ENCODE data around the gene DNAH14. TPM values are rescaled to one million over a fixed set of nuclear protein-coding genes. Genes with fewer than 3 reads are reported as not detected.
"Not testable (repeated sequence)": the region's sequence is repeated elsewhere in the genome, so short reads cannot be mapped to it uniquely, and the experiment has no call there.

The DNAH14 gene
- polyA plus RNA-seq, 1 experiment, result 11.1 TPM

DNA sequence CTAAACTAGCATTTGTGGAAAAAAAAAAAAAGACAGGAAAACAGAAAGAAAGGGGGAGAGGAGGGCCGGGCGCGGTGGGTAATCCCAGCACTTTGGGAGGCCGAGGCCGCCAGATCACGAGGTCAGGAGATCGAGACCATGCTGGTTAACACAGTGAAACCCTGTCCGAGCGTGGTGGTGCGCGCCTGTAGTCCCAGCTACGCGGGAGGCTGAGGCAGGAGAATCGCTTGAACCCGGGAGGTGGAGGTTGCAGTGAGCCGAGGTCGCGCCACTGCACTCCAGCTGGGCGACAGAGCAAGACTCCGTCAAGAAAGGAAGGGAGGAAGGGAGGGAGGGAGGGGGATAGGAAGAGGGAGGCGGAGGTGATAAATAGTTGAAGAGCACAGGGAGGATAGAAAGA lies 443.7 kb downstream of the DNAH14 start:
- DNase-seq (ENCODE audit: low read depth, low spot score), result no peak
- Histone ChIP-seq H3K9me3 (ENCODE audit: control insufficient read depth, insufficient read depth, low read length) (no peaks in the 10 kb centered on the region; the same call in 1 of the 2 replicates), H3K27me3 (ENCODE audit: control insufficient read depth, insufficient read depth, low read length) (no peaks in the 10 kb centered on the region), H3K4me3 (ENCODE audit: low read depth, low read length) (no peak overlapping the region), H3K27ac (ENCODE audit: low read depth, low read length) (no peak overlapping the region)
- ChIA-PET POLR2A (no interaction called here), CTCF (no interaction called here)
- TF ChIP-seq, protein P1, sequence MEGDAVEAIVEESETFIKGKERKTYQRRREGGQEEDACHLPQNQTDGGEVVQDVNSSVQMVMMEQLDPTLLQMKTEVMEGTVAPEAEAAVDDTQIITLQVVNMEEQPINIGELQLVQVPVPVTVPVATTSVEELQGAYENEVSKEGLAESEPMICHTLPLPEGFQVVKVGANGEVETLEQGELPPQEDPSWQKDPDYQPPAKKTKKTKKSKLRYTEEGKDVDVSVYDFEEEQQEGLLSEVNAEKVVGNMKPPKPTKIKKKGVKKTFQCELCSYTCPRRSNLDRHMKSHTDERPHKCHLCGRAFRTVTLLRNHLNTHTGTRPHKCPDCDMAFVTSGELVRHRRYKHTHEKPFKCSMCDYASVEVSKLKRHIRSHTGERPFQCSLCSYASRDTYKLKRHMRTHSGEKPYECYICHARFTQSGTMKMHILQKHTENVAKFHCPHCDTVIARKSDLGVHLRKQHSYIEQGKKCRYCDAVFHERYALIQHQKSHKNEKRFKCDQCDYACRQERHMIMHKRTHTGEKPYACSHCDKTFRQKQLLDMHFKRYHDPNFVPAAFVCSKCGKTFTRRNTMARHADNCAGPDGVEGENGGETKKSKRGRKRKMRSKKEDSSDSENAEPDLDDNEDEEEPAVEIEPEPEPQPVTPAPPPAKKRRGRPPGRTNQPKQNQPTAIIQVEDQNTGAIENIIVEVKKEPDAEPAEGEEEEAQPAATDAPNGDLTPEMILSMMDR (IDR thresholded peaks at IDR 0.05; ENCODE audit: low read depth, low read length), result no peak

DNA sequence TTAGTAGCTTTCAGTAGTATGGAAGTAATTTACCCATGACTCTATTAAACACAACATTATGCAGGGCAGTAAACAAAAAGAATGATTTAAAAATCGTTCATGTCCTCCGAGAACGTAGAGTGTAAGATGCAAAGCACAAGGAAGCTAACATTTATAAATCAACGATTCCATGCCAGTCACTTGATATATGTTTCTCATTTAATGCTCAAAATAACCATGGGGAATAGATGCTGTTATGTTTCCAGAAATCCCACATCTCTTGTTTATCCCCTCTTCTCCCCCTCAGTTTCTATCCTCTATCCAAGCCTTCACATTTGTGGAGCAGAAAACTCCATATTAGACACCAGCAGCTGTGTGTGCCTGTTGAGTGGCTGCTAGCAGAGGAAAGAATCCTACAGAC lies 445.5 kb downstream of the DNAH14 start:
- Histone ChIP-seq H3K4me3 (ENCODE audit: low read depth, low read length) (no peak overlapping the region), H3K27me3 (ENCODE audit: control insufficient read depth, insufficient read depth, low read length) (no peaks in the 10 kb centered on the region), H3K27ac (ENCODE audit: low read depth, low read length) (no peak overlapping the region), H3K9me3 (ENCODE audit: control insufficient read depth, insufficient read depth, low read length) (no peaks in the 10 kb centered on the region; the same call in 1 of the 2 replicates)
- ChIA-PET POLR2A (no interaction called here), CTCF (no interaction called here)
- no peak for DNase-seq (ENCODE audit: low read depth, low spot score)
- TF ChIP-seq, protein P1 (IDR thresholded peaks at IDR 0.05; ENCODE audit: low read depth, low read length), result no peak

DNA sequence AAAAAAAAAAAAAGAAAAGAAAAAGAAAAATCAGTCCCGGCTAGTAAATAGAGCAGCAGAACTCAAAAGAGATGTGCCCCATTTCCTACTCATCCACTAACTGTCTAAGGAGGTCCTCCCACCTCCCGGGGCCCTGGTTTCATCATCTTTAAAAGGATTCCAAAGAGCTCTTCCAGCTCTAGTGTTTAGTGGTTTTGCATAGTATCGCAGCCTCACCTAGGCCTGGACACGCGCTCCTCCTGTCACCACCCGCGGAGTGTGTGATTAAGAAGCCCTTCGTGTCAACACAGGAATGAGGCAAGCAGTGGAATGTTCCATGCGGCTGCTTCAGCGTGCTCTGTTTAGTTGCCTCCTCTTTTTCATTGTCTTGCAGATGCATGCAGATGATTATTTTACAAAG lies 449.4 kb downstream of the DNAH14 start:
- Histone ChIP-seq H3K9me3 (ENCODE audit: control insufficient read depth, insufficient read depth, low read length) (no peaks in the 10 kb centered on the region; the same call in 1 of the 2 replicates), H3K4me3 (ENCODE audit: low read depth, low read length) (no peak overlapping the region), H3K27me3 (ENCODE audit: control insufficient read depth, insufficient read depth, low read length) (no peaks in the 10 kb centered on the region), H3K27ac (ENCODE audit: low read depth, low read length) (no peak overlapping the region)
- TF ChIP-seq, protein P1 (IDR thresholded peaks at IDR 0.05; ENCODE audit: low read depth, low read length), result no peak
- peak; percentile 37 for DNase-seq (ENCODE audit: low read depth, low spot score)
- CTCF ChIA-PET, result interaction anchor here (1.2 to 2.0 kb wide), 2 partner anchors 56 to 60 kb away, joined by 4 to 7 read pairs; no protein-coding TSS in a partner anchor
- POLR2A ChIA-PET, result no interaction called here

DNA sequence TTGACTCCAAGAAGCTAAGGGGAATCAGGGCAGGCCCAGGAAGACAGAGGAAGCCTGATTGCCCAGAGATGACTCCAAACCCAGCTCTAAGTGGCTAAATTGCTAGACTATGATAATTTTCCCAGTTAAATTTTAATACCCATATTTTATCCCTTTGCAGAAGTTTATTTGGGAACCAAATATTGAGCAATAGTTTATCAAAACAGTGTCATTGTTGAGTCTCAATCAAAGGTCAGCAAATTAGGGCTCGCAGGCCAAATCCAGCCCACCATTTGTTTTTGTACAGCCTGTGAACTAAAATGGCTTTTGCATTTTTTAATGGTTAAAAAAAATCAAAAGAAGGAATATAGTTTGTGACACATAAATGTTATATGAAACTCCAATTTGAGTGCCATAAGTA lies 451.2 kb downstream of the DNAH14 start:
- ChIA-PET CTCF (interaction anchor here (0.9 kb wide), 1 partner anchor 62 kb away, joined by 3 read pairs; no protein-coding TSS in a partner anchor), POLR2A (no interaction called here)
- Histone ChIP-seq H3K27ac (ENCODE audit: low read depth, low read length) (no peak overlapping the region), H3K4me3 (ENCODE audit: low read depth, low read length) (no peak overlapping the region), H3K9me3 (ENCODE audit: control insufficient read depth, insufficient read depth, low read length) (no peaks in the 10 kb centered on the region; the same call in 1 of the 2 replicates), H3K27me3 (ENCODE audit: control insufficient read depth, insufficient read depth, low read length) (no peaks in the 10 kb centered on the region)
- no peak for DNase-seq (ENCODE audit: low read depth, low spot score)
- TF ChIP-seq, protein P1 (IDR thresholded peaks at IDR 0.05; ENCODE audit: low read depth, low read length), result no peak

DNA sequence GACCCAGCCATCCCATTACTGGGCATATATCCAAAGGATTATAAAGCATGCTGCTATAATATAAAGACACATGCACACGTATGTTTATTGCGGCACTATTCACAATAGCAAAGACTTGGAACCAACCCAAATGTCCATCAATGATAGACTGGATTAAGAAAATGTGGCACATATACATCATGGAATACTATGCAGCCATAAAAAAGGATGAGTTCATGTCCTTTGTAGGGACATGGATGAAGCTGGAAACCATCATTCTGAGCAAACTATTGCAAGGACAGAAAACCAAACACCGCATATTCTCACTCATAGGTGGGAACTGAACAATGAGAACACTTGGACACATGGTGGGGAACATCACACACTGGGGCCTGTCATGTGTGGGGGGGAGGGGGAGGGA lies 457.4 kb downstream of the DNAH14 start:
- CTCF ChIA-PET; POLR2A ChIA-PET; H3K9me3 ChIP-seq (ENCODE audit: control insufficient read depth, insufficient read depth, low read length); H3K4me3 ChIP-seq (ENCODE audit: low read depth, low read length); DNase-seq (ENCODE audit: low read depth, low spot score); H3K27ac ChIP-seq (ENCODE audit: low read depth, low read length); H3K27me3 ChIP-seq (ENCODE audit: control insufficient read depth, insufficient read depth, low read length): not testable (repeated sequence)

DNA sequence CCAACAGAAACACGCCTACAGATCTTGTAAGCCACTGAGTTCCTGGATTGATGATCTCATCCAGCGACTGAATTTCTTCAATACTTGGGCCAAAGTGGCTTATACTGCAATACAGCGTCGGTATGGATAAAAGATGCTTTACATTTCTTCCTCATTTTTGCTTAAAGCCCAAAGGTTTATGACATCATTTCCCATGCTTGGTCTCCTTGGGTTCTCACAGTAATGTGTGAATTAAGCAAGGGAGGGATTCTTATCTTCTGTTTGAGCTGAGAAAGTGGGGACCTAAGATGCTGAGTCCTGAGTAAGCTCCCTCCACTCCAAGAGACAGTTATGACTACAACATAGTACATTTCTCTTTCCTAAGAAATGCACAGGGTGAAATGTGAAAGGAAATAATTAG lies 458.9 kb downstream of the DNAH14 start:
- H3K4me3 ChIP-seq (ENCODE audit: low read depth, low read length), result no peak overlapping the region
- H3K27me3 ChIP-seq (ENCODE audit: control insufficient read depth, insufficient read depth, low read length), result no peaks in the 10 kb centered on the region
- ChIA-PET POLR2A (no interaction called here), CTCF (no interaction called here)
- H3K27ac ChIP-seq (ENCODE audit: low read depth, low read length), result no peak overlapping the region
- no peaks in the 10 kb centered on the region for H3K9me3 ChIP-seq (ENCODE audit: control insufficient read depth, insufficient read depth, low read length)
- TF ChIP-seq, protein P1 (IDR thresholded peaks at IDR 0.05; ENCODE audit: low read depth, low read length), result no peak
- no peak for DNase-seq (ENCODE audit: low read depth, low spot score)
